ENCODE measurements around the gene LCE3B. TPM values are rescaled to one million over a fixed set of nuclear protein-coding genes. Genes with fewer than 3 reads are reported as not detected.

The LCE3B gene
- polyA plus RNA-seq, 1 experiment: not detected

GRCh38 chr1:152621993-152622392 is 8.4 kb downstream of the LCE3B start:
- no peak for DNase-seq (ENCODE audit: low read depth, low spot score)
- Histone ChIP-seq H3K27ac (ENCODE audit: low read depth, low read length) (no peak overlapping the region), H3K4me3 (ENCODE audit: low read depth, low read length) (no peak overlapping the region), H3K9me3 (ENCODE audit: control insufficient read depth, insufficient read depth, low read length) (peaks cover 34% of the 10 kb centered on the region), H3K27me3 (ENCODE audit: control insufficient read depth, insufficient read depth, low read length) (no peaks in the 10 kb centered on the region)
- TF ChIP-seq CTCF (IDR thresholded peaks at IDR 0.05; ENCODE audit: low read depth, low read length): no peak
- POLR2A ChIA-PET: no interaction called here
- CTCF ChIA-PET: no interaction called here

- CTCF ChIA-PET: no interaction called here
- Histone ChIP-seq H3K27me3 (ENCODE audit: control insufficient read depth, insufficient read depth, low read length) (no peaks in the 10 kb centered on the region), H3K27ac (ENCODE audit: low read depth, low read length) (no peak within 1 kb of the TSS), H3K9me3 (ENCODE audit: control insufficient read depth, insufficient read depth, low read length) (peaks cover 34% of the 10 kb centered on the region), H3K4me3 (ENCODE audit: low read depth, low read length) (no peak within 1 kb of the TSS)
- POLR2A ChIA-PET: no interaction called here
- no peak for TF ChIP-seq CTCF (IDR thresholded peaks at IDR 0.05; ENCODE audit: low read depth, low read length)
- no peak for DNase-seq (ENCODE audit: low read depth, low spot score)
Observed at GRCh38 chr1:152622803-152623202, 9.2 kb downstream of the LCE3B start, which contains the start of gene LCE3A. Gene LCE3A (minus strand): TSS chr1:152623103. CDS start chr1:152623103, 0 bp downstream.

GRCh38 chr1:152623203-152623844 is 9.7 kb downstream of the LCE3B start:
- Histone ChIP-seq H3K27ac (ENCODE audit: low read depth, low read length) (no peak overlapping the region), H3K27me3 (ENCODE audit: control insufficient read depth, insufficient read depth, low read length) (no peaks in the 10 kb centered on the region), H3K9me3 (ENCODE audit: control insufficient read depth, insufficient read depth, low read length) (peaks cover 34% of the 10 kb centered on the region), H3K4me3 (ENCODE audit: low read depth, low read length) (no peak overlapping the region)
- POLR2A ChIA-PET: no interaction called here
- no peak for DNase-seq (ENCODE audit: low read depth, low spot score)
- no peak for TF ChIP-seq CTCF (IDR thresholded peaks at IDR 0.05; ENCODE audit: low read depth, low read length)
- CTCF ChIA-PET: no interaction called here

- no peak for DNase-seq (ENCODE audit: low read depth, low spot score)
- H3K27ac ChIP-seq (ENCODE audit: low read depth, low read length): no peak overlapping the region
- TF ChIP-seq CTCF (IDR thresholded peaks at IDR 0.05; ENCODE audit: low read depth, low read length): no peak
- ChIA-PET CTCF (no interaction called here), POLR2A (no interaction called here)
- no peaks in the 10 kb centered on the region for H3K27me3 ChIP-seq (ENCODE audit: control insufficient read depth, insufficient read depth, low read length)
- no peak overlapping the region for H3K4me3 ChIP-seq (ENCODE audit: low read depth, low read length)
- H3K9me3 ChIP-seq (ENCODE audit: control insufficient read depth, insufficient read depth, low read length): peaks cover 41% of the 10 kb centered on the region
Observed at GRCh38 chr1:152626744-152627143, 13.1 kb downstream of the LCE3B start.

- H3K27me3 ChIP-seq (ENCODE audit: control insufficient read depth, insufficient read depth, low read length): no peaks in the 10 kb centered on the region
- no peak for TF ChIP-seq CTCF (IDR thresholded peaks at IDR 0.05; ENCODE audit: low read depth, low read length)
- POLR2A ChIA-PET: no interaction called here
- no peak for DNase-seq (ENCODE audit: low read depth, low spot score)
- CTCF ChIA-PET: no interaction called here
- no peak overlapping the region for H3K4me3 ChIP-seq (ENCODE audit: low read depth, low read length)
- no peak overlapping the region for H3K27ac ChIP-seq (ENCODE audit: low read depth, low read length)
- peaks cover 21% of the 10 kb centered on the region; the same call in 1 of the 2 replicates for H3K9me3 ChIP-seq (ENCODE audit: control insufficient read depth, insufficient read depth, low read length)
Observed at GRCh38 chr1:152630596-152630995, 17.0 kb downstream of the LCE3B start.
